Measurements from ENCODE around the gene CAPN11. TPM values are rescaled to one million over a fixed set of nuclear protein-coding genes. Genes with fewer than 3 reads are reported as not detected.

Gene CAPN11
- total and polyA plus RNA-seq, 2 donors (not counting 1 experiment from before 2014, with no cell fraction given) = not detected

- no peak overlapping the region for H2AFZ ChIP-seq (ENCODE audit: low read length)
- no peak overlapping the region for H3K4me2 ChIP-seq (ENCODE audit: extremely low read depth, insufficient read depth, low read length)
- no peaks in the 10 kb centered on the region for H3K9me3 ChIP-seq (ENCODE audit: control insufficient read depth, insufficient read depth, low read depth, low read length)
- TF ChIP-seq EZH2 (IDR thresholded peaks at IDR 0.05; ENCODE audit: low read length, missing control alignments) (no peak), CTCF (conservative IDR thresholded peaks at IDR 0.05 in 1 of 2, IDR thresholded peaks at IDR 0.05 in 1 of 2; ENCODE audit: low read depth in 1 of 2, low read length in 2 of 2) (no peak)
- no peaks in the 10 kb centered on the region for H3K79me2 ChIP-seq (ENCODE audit: control insufficient read depth, insufficient read depth, low read length)
- no peak overlapping the region for H3K9ac ChIP-seq (ENCODE audit: insufficient read depth, low read length)
- no peak overlapping the region for H3K4me3 ChIP-seq (replicated peaks in 1 of 4; ENCODE audit: control extremely low read depth in 1 of 4, insufficient read depth in 1 of 4, low read depth in 3 of 4, low read length in 4 of 4)
- no peaks in the 10 kb centered on the region for H4K20me1 ChIP-seq (ENCODE audit: control insufficient read depth, extremely low read depth, insufficient read depth, low read length)
- no peak for DNase-seq (ENCODE audit: low read depth in 2 of 2)
- H3K27me3 ChIP-seq (ENCODE audit: control insufficient read depth, insufficient read depth, low read length) = no peaks in the 10 kb centered on the region
- H3K27ac ChIP-seq (ENCODE audit: insufficient read depth, low read length) = no peak overlapping the region
- H3K4me1 ChIP-seq (ENCODE audit: control insufficient read depth, extremely low read depth, insufficient read depth, low read length) = no peaks in the 10 kb centered on the region
- H3K36me3 ChIP-seq (ENCODE audit: control insufficient read depth, insufficient read depth, low read length) = no peaks in the 10 kb centered on the region
Measured at GRCh38 chr6:44189257-44189656, 30.6 kb downstream of the CAPN11 start.

GRCh38 chr6:44190715-44191114 is 32.1 kb downstream of the CAPN11 start:
- Histone ChIP-seq H3K9me3 (ENCODE audit: control insufficient read depth, insufficient read depth, low read depth, low read length) (no peaks in the 10 kb centered on the region), H3K79me2 (ENCODE audit: control insufficient read depth, insufficient read depth, low read length) (no peaks in the 10 kb centered on the region), H3K4me3 (replicated peaks in 1 of 4; ENCODE audit: control extremely low read depth in 1 of 4, insufficient read depth in 1 of 4, low read depth in 3 of 4, low read length in 4 of 4) (no peak overlapping the region), H4K20me1 (ENCODE audit: control insufficient read depth, extremely low read depth, insufficient read depth, low read length) (no peaks in the 10 kb centered on the region), H3K27me3 (ENCODE audit: control insufficient read depth, insufficient read depth, low read length) (no peaks in the 10 kb centered on the region), H2AFZ (ENCODE audit: low read length) (no peak overlapping the region), H3K27ac (ENCODE audit: insufficient read depth, low read length) (no peak overlapping the region), H3K36me3 (ENCODE audit: control insufficient read depth, insufficient read depth, low read length) (no peaks in the 10 kb centered on the region), H3K9ac (ENCODE audit: insufficient read depth, low read length) (no peak overlapping the region), H3K4me2 (ENCODE audit: extremely low read depth, insufficient read depth, low read length) (no peak overlapping the region), H3K4me1 (ENCODE audit: control insufficient read depth, extremely low read depth, insufficient read depth, low read length) (no peaks in the 10 kb centered on the region)
- TF ChIP-seq EZH2 (IDR thresholded peaks at IDR 0.05; ENCODE audit: low read length, missing control alignments) (no peak), CTCF (conservative IDR thresholded peaks at IDR 0.05 in 1 of 2, IDR thresholded peaks at IDR 0.05 in 1 of 2; ENCODE audit: low read depth in 1 of 2, low read length in 2 of 2) (no peak)
- DNase-seq (ENCODE audit: low read depth in 2 of 2) = no peak

GRCh38 chr6:44192428-44193041 is 33.9 kb downstream of the CAPN11 start:
- Histone ChIP-seq H3K36me3 (ENCODE audit: control insufficient read depth, insufficient read depth, low read length) (no peaks in the 10 kb centered on the region), H3K9me3 (ENCODE audit: control insufficient read depth, insufficient read depth, low read depth, low read length) (no peaks in the 10 kb centered on the region), H3K79me2 (ENCODE audit: control insufficient read depth, insufficient read depth, low read length) (no peaks in the 10 kb centered on the region), H3K27ac (ENCODE audit: insufficient read depth, low read length) (no peak overlapping the region), H3K4me1 (ENCODE audit: control insufficient read depth, extremely low read depth, insufficient read depth, low read length) (no peaks in the 10 kb centered on the region), H3K27me3 (ENCODE audit: control insufficient read depth, insufficient read depth, low read length) (no peaks in the 10 kb centered on the region), H3K9ac (ENCODE audit: insufficient read depth, low read length) (no peak overlapping the region), H4K20me1 (ENCODE audit: control insufficient read depth, extremely low read depth, insufficient read depth, low read length) (no peaks in the 10 kb centered on the region), H3K4me2 (ENCODE audit: extremely low read depth, insufficient read depth, low read length) (no peak overlapping the region), H3K4me3 (replicated peaks in 1 of 4; ENCODE audit: control extremely low read depth in 1 of 4, insufficient read depth in 1 of 4, low read depth in 3 of 4, low read length in 4 of 4) (no peak overlapping the region), H2AFZ (ENCODE audit: low read length) (no peak overlapping the region)
- no peak for DNase-seq (ENCODE audit: low read depth in 2 of 2)
- TF ChIP-seq EZH2 (IDR thresholded peaks at IDR 0.05; ENCODE audit: low read length, missing control alignments) (no peak), CTCF (conservative IDR thresholded peaks at IDR 0.05 in 1 of 2, IDR thresholded peaks at IDR 0.05 in 1 of 2; ENCODE audit: low read depth in 1 of 2, low read length in 2 of 2) (no peak)

All from fibroblast of lung (primary cell).